ENCODE data around the gene NYAP2. TPM values are rescaled to one million over a fixed set of nuclear protein-coding genes. Genes with fewer than 3 reads are reported as not detected.

Gene NYAP2
- total RNA-seq, 4 donors from 2014 or later = 0.14 TPM; not detected in 3

- no peaks in the 10 kb centered on the region for H3K36me3 ChIP-seq
- no peaks in the 10 kb centered on the region for H3K4me1 ChIP-seq
- no peak overlapping the region for H3K4me3 ChIP-seq
- intact Hi-C loops (cut with DNase I; ENCODE audit: low total_unique reads) = no loop called here
- H3K27ac ChIP-seq = no peak overlapping the region
- no peak for TF ChIP-seq POLR2A (IDR thresholded peaks at IDR 0.05)
- TF ChIP-seq, protein P1, sequence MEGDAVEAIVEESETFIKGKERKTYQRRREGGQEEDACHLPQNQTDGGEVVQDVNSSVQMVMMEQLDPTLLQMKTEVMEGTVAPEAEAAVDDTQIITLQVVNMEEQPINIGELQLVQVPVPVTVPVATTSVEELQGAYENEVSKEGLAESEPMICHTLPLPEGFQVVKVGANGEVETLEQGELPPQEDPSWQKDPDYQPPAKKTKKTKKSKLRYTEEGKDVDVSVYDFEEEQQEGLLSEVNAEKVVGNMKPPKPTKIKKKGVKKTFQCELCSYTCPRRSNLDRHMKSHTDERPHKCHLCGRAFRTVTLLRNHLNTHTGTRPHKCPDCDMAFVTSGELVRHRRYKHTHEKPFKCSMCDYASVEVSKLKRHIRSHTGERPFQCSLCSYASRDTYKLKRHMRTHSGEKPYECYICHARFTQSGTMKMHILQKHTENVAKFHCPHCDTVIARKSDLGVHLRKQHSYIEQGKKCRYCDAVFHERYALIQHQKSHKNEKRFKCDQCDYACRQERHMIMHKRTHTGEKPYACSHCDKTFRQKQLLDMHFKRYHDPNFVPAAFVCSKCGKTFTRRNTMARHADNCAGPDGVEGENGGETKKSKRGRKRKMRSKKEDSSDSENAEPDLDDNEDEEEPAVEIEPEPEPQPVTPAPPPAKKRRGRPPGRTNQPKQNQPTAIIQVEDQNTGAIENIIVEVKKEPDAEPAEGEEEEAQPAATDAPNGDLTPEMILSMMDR (IDR thresholded peaks at IDR 0.05) = no peak
- H3K27me3 ChIP-seq = no peaks in the 10 kb centered on the region
- no peak for DNase-seq
- no peaks in the 10 kb centered on the region for H3K9me3 ChIP-seq
These were observed 94.6 kb downstream of the NYAP2 start for GRCh38 chr2:225494100-225494459.

DNA sequence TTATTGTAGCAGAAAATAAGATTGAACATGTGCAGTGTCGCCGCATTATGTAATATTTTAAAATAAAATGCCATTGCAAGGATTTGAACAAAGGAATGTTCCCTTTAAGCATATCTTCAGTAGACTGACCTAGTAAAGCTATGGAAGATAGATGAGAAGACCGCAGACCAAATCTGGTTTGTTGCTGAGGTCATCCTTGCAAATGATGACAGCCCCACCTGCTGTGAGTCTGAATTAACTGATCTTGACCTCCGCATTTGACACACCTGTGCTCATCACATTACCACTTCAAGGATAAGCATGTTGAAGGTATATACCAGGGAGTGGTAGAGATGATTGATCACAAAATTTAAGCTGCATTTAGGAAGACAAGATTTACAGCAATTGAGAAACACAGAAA, 96.2 kb downstream of the NYAP2 start:
- Histone ChIP-seq H3K36me3 (no peaks in the 10 kb centered on the region), H3K9me3 (no peaks in the 10 kb centered on the region), H3K4me1 (no peaks in the 10 kb centered on the region), H3K4me3 (no peak overlapping the region), H3K27ac (no peak overlapping the region), H3K27me3 (no peaks in the 10 kb centered on the region)
- TF ChIP-seq POLR2A (IDR thresholded peaks at IDR 0.05) = no peak
- TF ChIP-seq, protein P1 (IDR thresholded peaks at IDR 0.05) = no peak
- intact Hi-C loops (cut with DNase I; ENCODE audit: low total_unique reads) = no loop called here
- no peak for DNase-seq

- H3K9me3 ChIP-seq = no peaks in the 10 kb centered on the region
- intact Hi-C loops (cut with DNase I; ENCODE audit: low total_unique reads) = no loop called here
- DNase-seq = no peak
- H3K27me3 ChIP-seq = no peaks in the 10 kb centered on the region
- no peak overlapping the region for H3K4me3 ChIP-seq
- H3K27ac ChIP-seq = no peak overlapping the region
- no peaks in the 10 kb centered on the region for H3K36me3 ChIP-seq
- H3K4me1 ChIP-seq = no peaks in the 10 kb centered on the region
- TF ChIP-seq POLR2A (IDR thresholded peaks at IDR 0.05) = no peak
- TF ChIP-seq, protein P1 (IDR thresholded peaks at IDR 0.05) = no peak
These were observed 97.1 kb downstream of the NYAP2 start for GRCh38 chr2:225496568-225496967.

DNA sequence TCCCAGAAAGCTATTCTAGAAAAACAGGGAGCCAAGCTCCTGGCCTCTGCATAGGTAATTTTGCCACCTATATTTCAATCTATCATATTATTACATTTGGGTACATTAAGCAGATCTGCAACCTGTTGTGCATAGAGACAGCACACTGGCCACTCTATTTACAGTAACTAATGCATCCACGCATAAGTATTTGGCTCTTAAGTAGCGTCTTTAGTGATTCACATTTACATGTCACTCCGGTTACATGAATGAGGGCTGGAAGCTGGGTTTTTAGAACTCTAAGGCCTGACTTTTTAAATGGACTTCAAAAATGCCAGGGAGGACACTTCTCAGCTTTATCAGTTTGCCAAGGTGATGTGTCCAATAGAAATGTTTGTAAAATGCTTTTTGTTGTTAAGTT, 97.7 kb downstream of the NYAP2 start:
- Histone ChIP-seq H3K27me3 (no peaks in the 10 kb centered on the region), H3K4me1 (no peaks in the 10 kb centered on the region), H3K27ac (no peak overlapping the region), H3K9me3 (no peaks in the 10 kb centered on the region), H3K36me3 (no peaks in the 10 kb centered on the region), H3K4me3 (no peak overlapping the region)
- DNase-seq = no peak
- TF ChIP-seq POLR2A (IDR thresholded peaks at IDR 0.05) = no peak
- TF ChIP-seq, protein P1 (IDR thresholded peaks at IDR 0.05) = no peak
- intact Hi-C loops (cut with DNase I; ENCODE audit: low total_unique reads) = no loop called here

GRCh38 chr2:225501022-225501421, 101.5 kb downstream of the NYAP2 start:
- Histone ChIP-seq H3K27me3 (no peaks in the 10 kb centered on the region), H3K4me1 (no peaks in the 10 kb centered on the region), H3K9me3 (no peaks in the 10 kb centered on the region), H3K36me3 (no peaks in the 10 kb centered on the region), H3K4me3 (no peak overlapping the region), H3K27ac (no peak overlapping the region)
- intact Hi-C loops (cut with DNase I; ENCODE audit: low total_unique reads) = no loop called here
- no peak for TF ChIP-seq POLR2A (IDR thresholded peaks at IDR 0.05)
- TF ChIP-seq, protein P1 (IDR thresholded peaks at IDR 0.05) = no peak
- no peak for DNase-seq

All from uterus (tissue), 4 donors.